HG03108 (cell line): ENCODE measurements around the gene ATPAF2.
"Not testable (repeated sequence)": the region's sequence is repeated elsewhere in the genome, so short reads cannot be mapped to it uniquely, and the experiment has no call there.

Experiments used
- ATAC-seq: cut with Tn5 transposase; IDR thresholded peaks from one replicate; pipeline ENCODE4 v1.9.1; 2021; ENCODE audit warnings: moderate library complexity; ENCODE audit not compliant: unreplicated experiment

Gene ATPAF2

DNA sequence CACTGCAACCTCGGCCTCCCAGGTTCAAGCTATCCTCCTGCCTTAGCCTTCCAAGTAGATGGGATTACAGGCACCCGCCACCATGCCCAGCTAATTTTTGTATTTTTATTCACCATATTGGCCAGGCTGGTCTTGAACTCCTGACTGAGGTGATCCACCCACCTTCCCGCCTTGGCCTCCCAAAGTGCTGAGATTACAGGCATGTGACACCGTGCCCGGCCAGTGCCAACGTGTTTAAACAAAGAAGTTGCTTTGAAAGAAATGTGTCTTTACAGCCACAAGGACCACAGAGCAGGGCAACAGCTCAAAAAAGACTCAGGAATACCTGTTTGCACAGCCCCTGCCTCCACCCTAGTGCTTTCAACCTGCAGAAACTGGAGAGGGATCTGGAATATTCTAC lies 25.0 kb downstream of the ATPAF2 start:
- ATAC-seq: no peak

DNA sequence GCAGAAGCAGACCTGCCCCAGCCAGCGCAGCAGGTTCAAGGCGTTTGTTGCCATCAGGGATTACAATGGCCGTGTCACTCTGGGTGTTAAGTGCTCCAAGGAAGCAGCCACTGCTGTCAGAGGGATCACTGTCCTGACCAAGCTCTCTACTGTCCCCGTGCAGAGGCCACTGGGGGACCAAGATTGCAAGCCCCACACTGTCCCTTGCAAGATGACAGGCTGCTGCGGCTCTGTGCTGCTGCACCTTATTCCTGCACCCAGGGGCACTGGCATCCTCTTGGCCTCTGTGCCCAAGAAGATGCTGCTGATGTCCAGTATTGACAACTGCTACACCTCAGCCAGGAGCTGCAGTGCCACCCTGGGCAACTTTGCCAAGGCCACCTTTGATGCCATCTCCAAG lies 27.7 kb downstream of the ATPAF2 start:
- no peak for ATAC-seq

DNA sequence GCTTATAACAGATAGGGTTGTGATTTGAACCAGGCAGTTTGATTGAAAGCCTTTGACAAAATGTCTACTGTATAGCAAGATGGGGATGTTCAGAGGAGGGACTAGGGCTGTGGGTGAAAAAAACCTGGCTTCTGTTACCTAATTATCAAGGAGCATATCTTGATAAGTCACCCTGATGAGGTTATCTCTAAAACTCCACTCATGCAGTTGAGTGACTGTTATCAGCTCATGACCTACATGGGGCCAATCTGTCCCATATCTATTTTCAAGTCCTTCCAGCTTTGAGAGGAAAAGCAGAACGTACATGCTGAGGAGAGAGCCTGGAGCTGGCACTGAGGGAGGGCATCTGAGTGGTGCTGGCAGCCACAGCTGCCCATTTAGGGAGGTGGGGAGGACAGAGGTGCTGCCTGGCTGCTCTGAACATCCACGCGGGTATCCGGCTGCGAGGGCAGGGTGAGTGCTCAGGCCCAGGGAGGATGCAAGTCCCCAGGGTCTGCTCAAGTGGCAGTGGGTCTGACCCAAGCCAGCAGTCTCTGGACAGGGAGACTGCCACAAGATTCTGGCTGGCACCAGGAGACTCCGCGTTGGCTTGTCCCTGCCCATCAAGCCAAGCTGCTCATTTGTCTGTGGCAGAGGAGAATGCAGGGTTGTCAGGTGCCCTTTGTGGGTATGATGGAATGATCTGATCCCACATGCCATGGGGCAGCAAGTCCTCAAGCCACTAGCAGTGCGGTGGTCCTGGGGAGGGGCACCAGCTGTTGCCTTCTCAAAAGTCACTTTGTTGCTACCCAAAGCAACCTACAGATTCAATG lies 29.2 kb downstream of the ATPAF2 start:
- no peak for ATAC-seq

DNA sequence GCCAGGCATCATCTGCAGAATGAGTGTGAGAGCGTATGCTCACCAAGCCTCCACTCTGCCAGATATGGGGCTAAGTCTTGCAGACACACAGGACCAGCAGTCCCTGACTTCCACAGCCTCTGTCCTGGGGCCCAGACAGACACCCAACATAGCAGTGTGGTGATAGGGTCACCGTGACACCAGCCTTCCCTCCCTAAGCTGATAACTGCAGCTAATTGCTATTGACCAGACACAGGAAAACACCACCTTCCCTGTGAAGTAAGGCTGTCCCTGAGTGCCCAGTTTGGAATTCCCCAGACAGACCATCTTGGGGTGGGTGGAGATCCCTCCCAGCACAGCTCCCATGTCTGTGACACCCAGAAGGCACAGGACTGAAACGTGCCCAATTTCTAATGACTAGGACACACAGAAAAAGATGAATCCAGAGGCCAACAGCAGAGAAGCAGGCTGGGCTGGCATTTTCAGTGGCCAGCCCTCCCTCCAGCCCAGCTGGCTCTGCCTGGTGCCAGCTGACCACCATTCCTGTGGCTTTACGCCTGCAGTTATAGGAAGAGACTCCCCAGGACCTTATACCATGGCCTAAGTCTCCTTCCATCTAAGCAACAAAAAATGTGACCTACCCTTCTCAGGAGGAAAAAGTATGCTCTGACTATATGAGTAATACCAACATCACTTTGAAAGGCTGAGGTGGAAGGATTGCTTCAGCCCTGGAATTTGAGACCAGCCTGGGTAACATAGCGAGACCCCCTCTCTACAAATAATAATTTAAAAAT lies 30.3 kb downstream of the ATPAF2 start:
- no peak for ATAC-seq

DNA sequence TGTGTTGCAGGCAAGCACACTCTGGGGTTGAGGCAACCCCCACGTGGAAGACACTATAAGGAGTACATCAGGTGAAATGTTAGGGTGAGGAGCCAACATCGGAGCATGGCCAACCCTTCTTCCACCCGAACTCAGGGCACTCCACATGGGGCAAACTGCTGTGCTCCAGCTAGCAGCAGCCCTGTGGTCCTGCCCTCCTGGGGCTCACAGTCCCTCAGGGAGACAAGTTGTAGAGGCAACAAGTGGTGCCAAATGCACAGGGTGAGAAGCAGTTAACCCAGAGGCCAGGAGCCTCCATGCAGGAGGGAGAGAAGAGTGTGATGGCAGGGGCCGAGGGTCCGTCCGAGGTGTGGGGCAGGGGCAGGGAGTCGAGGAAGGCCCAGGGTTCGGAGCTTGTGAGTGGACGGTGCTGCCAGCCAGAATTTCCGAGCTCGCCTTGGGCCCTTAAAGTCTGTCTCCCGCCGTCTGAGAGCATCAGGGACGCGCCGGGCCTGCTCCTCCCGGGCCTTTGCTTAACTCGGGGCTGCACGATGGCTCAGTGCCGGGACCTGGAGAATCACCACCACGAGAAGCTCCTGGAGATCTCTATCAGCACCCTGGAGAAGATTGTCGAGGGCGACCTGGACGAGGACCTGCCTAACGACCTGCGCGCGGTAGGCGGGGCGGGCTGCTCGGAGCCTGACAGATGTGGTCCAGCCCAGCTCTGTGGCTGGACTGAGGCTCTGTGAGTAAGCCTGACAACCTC lies 32.3 kb downstream of the ATPAF2 start:
- no peak for ATAC-seq

DNA sequence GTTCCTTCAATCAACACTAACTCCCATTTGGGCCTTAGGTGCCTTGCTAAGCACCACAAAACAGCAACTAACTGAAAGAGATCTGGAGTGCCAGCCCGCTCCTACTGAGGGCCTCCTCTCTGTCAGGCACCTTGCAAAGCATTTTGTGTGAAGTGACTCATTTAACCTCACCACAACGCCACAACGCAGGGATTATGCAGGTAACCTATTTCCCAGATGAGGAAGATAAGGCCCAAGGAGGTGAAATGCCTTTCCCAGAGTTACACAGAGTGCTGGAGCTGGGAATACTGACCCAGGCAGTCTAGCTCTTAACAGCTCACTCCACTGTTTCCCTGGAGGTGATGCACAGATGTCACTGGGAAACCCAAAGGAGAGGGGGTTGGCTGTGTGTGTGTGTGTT lies 33.5 kb downstream of the ATPAF2 start:
- no peak for ATAC-seq

DNA sequence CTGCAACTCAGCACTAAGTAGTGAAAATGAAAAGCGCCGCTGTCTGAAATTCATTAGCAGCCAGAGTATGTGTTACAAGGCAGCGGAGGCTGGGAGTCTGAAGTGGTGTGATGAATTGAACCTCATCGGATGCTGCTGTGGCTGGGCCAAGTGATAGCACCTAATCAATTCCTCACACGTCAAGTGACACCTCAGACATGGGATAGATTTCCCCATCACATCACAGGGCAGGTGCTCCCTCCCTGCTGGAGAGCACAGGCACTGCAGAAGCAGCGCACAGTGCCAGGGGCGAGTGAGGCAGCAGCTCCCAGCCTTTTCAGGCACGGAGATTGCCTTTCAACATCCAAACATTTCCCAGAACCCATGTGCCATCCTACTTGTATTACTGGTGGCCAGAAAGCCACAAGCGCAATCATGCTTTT lies 34.1 kb downstream of the ATPAF2 start:
- no peak for ATAC-seq

DNA sequence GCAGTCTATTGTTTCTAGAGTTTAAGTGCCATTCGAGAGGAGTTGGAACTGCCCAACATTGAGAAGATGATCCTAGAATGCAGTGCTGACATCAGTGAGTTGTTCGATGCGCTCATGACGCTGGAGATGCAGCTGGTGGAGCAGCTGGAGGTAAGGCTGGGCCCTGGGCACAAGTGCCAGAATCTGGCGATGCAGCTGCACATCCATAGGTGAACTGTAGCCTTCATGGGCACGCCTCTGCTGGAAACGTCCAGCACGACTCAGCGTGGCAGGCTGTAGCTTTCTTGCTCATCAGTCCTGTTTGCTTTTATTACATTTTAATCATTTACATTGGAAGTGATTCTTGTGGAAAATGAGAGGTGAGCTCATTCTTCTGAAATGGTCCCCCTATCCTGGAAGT lies 34.6 kb downstream of the ATPAF2 start:
- no peak for ATAC-seq

DNA sequence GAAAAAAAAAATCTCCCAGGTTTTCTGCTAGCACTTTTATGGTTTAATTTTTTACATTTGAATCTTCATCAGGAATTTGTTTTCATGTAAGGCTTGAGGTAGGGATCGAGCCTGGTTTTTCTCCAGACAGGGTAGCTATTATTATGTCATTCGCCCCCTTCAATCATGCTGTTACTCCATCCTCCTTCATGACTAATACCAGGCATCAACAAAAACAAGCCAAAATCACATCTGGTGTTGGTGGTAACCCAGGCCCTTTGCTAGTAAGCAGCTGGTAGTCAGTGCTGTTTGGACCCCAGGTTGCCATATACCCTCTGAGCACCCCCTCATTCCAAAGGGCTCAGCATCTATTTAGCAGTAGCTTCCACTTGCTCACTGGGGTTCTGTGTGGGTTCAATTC lies 36.8 kb downstream of the ATPAF2 start:
- no peak for ATAC-seq

DNA sequence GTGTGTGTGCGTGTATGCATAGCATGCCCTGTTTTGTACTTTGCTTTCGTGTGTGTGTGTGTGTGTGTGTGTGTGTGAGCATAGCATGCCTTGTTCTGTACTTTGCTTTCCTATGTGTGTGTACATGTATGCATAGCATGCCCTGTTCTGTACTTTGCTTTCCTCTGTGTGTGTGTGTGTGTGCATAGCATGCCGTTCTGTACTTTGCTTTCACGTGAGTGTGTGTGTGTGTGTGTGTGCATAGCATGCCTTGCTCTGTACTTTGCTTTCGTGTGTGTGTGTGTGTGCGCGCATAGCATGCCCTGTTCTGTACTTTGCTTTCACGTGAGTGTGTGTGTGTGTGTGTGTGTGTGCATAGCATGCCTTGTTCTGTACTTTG lies 38.9 kb downstream of the ATPAF2 start:
- no peak for ATAC-seq

DNA sequence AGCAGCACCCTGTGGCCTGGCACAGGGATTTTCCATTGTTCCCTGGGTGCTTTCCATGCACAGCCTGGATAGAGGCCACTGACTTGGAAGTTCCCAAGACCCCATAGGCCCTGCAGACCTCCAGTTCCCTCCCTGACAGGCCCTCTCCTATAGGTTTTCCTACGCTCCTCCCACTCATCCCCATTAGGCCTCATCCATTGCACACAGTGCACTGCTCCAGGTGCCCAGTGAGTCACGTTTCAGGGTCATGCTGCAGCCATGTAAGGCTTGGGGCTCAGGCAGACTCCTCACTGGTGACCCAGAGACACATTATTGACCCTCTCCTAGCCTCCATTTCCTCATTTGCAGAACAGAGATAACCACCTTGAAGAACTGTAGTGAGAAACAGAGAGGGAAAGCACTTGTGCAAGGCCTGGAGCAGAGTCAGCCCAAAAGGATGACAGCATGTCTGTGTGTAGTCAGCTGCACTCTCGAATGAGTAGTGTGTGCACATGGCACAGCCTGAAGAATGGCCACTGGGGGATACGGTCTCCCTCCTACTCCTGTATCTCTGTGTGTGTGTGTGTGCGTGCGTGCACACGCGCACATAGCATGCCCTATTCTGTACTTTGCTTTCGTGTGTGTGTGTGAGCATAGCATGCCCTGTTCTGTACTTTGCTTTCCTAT lies 39.5 kb downstream of the ATPAF2 start:
- no peak for ATAC-seq

DNA sequence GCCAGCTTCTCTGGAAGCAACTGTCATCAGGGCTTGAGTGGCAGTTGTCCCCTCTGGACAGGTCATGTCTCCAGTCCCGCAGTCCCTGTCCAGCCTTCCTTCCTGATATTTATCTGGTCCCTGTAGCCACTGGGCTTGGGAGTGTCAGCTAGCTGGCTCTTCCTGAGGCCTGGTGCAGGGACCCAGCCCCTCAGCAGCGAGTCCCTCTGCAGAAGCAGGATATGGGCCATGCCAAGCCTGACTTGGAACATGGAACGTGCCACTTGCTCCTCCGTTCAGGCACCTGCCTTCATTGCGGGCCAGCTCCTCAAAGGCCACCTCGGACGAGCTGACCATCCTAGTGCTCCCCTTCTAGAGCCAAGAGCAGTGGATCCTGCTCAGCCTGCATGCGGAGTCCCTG lies 40.0 kb downstream of the ATPAF2 start:
- ATAC-seq: no peak

DNA sequence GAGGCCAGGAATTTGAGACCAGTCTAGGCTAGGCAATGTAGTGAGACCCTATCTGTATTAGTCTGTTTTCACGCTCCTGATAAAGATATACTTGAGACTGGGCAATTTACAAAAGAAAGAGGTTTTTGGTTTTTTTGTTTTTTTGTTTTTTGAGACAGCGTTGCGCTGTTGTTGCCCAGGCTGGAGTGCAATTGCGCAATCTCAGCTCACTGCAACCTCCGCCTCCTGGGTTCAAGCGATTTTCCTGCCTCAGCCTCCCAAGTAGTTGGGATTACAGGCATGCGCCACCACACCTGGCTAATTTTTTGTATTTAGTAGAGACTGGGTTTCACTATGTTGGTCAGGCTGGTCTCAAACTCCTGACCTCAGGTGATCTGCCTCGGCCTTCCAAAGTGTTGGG lies 43.1 kb downstream of the ATPAF2 start:
- not testable (repeated sequence) for ATAC-seq

DNA sequence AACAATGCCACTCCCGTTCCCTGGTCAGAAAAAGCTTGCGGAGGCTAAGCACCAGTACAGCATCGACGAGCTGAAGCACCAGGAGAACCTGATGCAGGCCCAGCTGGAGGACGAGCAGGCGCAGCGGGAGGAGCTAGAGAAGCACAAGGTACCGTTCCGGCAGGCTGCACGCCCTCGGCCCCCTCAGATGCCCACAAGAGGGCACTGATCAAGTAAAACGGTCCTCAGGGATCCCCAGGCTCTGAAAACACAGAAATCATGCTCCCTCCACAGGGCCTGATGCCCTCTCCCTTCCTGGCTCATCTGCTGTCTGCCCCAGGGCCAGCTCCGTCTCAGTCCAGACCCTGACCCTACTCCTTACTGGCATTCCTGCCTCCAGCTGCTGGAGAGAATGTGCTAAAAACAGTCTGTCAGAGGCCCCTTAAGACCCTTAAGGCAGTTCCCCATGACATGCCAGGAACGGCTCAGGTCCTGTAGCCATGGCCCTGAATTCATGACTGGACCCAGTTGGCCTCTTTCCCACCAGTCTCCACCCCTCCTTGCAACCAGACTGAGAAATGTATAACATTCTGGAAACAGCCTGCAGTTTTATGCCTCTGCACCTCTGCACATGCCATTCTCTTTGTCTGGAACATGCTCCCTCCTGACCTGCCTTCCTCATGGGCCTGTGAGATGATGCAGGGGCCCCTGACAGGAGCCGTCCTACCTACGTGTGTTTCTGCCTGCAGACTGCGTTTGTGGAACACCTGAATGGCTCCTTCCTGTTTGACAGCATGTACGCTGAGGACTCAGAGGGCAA lies 44.5 kb downstream of the ATPAF2 start:
- ATAC-seq: no peak

DNA sequence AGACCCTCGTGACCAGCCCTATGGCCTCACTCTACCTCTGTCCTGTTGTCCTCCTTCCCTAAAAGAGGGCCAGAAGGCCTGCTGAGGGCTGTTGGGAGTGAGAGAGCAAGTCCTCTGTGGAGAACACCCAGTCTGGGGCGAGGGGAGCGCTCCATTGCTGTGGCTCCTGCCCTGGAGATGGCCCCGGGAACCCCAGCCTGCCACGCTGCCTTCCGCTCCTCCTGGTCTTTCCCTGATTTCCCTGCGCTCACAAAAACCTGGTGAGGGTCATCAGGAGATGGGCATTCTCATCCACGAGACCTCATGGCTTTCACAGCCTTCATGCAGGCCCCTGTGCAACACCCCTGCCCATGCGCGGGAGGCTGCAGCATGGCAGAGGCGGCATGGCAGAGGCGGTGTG lies 45.1 kb downstream of the ATPAF2 start:
- ATAC-seq: no peak

DNA sequence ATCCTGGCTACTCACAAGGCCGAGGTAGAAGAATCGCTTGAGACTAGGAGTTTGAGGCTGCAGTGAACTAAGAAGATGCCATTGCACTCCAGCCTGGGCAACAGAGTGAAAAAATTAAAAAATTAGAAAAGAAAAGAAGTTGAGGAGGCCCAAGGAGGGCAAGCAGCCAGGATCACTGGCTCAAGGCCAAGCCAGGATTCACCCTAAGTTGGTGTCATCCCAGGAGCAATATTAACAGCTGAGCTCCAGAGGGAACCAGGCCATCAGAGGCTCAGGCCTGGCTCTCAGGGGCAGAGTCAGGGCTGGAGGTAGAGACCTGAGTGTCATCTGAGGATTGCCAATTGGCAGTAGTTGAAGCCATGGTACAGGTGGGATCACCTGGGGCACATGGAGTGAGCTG lies 45.6 kb downstream of the ATPAF2 start:
- no peak for ATAC-seq

DNA sequence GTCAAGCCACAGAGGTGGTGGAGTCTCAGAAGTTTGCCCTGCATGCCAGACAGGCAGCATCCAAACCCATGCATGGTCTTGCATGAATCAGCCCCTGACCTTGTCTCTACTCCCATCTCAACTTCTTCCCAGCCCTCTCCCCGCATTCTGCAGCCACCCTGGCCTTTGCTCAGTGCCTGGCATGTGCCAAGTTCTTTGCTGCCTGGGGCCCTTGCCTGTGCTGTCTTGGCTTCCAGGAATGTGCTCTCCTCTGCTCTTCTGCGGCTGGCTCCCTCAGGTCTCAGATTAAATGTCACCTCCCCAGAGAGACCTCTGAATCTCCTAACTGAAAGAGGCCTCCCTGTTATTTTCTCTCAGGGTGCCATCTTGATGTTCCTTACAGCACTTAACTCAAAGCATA lies 48.7 kb downstream of the ATPAF2 start:
- no peak for ATAC-seq

DNA sequence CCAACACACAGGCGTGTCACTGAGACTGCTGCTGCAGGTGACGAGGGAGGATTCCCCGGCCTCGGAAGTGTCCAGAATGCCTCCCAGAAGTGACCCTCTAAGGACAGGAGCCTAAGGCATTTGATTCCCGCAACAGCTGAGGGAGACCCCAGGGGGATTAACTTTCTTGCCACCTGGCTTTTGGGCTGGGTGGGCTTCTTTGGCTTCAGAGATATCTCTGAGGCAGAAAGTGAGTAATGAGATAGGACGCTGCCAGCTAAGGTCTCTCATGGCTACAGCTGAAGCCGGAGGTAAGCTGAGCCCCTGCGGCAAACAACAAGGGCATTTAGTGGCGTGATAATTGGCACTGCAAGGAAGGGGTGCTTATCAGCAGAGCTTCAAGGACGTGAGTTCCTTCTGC lies 49.4 kb downstream of the ATPAF2 start:
- ATAC-seq: no peak

DNA sequence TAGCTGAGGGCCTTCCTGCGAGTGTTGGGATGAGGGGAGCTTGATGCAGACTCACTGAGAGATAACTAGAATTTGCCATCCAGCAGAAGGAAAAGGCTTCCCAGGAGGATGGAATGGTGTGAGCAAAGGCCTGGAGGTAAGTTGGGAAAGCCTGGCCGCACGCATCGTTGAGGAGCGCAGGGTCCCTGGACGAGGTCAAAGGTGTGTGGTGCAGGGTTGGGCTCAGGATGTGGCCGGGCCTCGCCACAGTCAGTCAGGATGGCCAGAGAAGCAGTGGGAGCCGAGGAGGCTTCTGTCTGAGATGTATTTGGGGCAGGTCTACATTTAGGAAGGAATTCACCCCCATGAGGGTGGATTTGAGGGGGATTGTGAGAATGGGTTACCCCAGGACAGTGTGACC lies 49.9 kb downstream of the ATPAF2 start:
- ATAC-seq: no peak

DNA sequence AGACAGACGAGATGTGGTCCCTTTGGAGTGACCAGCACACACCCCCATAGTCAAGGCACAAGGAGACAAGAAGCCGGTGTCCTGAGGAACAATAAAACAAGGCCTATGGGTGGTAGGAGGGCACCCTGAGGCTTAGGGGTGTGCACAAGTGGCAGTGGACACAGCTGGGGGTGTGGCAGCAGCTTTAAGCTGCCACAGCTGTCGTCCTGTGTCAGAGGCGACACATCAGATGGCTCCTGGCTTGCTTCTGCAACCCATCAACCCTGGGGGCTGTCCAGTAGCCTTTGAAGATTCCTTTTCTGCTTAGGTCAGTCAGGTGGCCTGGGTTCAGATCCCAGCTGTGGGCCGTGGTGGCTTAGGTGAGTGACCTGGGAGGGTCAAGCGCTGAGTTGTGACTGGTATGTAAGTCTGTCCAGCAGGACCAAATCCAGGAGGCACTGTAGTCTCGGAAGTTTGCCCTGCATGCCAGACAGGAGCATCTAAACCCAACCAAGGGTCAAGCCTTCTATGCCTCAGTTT lies 50.5 kb downstream of the ATPAF2 start:
- no peak for ATAC-seq
